Measurements from ENCODE around the gene RPL31.
"Not testable (repeated sequence)": the region's sequence is repeated elsewhere in the genome, so short reads cannot be mapped to it uniquely, and the experiment has no call there.

DNA sequence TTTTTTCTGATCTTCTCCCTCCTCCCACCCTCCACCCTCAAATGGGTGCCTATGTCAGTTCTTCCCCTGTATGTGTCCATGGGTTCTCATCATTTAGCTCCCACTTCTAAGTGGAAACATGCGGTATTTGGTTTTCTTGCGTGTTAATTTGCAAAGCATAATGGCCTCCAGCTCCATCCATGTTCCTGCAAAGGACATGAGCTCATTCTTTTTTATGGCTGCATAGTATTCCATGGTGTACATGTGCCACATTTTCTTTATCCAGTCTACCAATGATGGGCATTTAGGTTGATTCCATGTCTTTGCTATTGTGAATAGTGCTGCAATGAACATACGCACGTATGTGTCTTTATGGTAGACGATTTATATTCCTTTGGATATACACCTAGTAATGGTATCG is 48.8 kb downstream of the RPL31 start:
- TF ChIP-seq, protein P1, sequence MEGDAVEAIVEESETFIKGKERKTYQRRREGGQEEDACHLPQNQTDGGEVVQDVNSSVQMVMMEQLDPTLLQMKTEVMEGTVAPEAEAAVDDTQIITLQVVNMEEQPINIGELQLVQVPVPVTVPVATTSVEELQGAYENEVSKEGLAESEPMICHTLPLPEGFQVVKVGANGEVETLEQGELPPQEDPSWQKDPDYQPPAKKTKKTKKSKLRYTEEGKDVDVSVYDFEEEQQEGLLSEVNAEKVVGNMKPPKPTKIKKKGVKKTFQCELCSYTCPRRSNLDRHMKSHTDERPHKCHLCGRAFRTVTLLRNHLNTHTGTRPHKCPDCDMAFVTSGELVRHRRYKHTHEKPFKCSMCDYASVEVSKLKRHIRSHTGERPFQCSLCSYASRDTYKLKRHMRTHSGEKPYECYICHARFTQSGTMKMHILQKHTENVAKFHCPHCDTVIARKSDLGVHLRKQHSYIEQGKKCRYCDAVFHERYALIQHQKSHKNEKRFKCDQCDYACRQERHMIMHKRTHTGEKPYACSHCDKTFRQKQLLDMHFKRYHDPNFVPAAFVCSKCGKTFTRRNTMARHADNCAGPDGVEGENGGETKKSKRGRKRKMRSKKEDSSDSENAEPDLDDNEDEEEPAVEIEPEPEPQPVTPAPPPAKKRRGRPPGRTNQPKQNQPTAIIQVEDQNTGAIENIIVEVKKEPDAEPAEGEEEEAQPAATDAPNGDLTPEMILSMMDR (IDR thresholded peaks at IDR 0.05), result not testable (repeated sequence)
- TF ChIP-seq POLR2AphosphoS5 (IDR thresholded peaks at IDR 0.05), result not testable (repeated sequence)

Data from breast epithelium (tissue), 3 donors.